Loucy (cell line): Measurements from ENCODE around the gene AADACL4.

Source experiments
- H2AFZ ChIP-seq: fragments of 200-600 bp; sonication (generic); 2 replicates; pipeline ENCODE4 v1.6.0; 2016; ENCODE audit warnings: antibody characterized with exemption, mild to moderate bottlenecking, low read length, moderate library complexity
- H3F3A ChIP-seq: fragments of 200-600 bp; 2 replicates; pipeline ENCODE4 v1.6.0; 2016; ENCODE audit warnings: antibody characterized with exemption, low read depth, mild to moderate bottlenecking
- H3K27me3 ChIP-seq: fragments of 200-600 bp; sonication (generic); 2 replicates; pipeline ENCODE4 v1.6.1; 2014; ENCODE audit warnings: low read length, mild to moderate bottlenecking; ENCODE audit not compliant: insufficient read depth, poor library complexity, severe bottlenecking
- H3K36me3 ChIP-seq: fragments of 200-600 bp; sonication (generic); 2 replicates; pipeline ENCODE4 v1.6.1; 2016; ENCODE audit warnings: low read length; ENCODE audit not compliant: insufficient read depth
- H3K4me1 ChIP-seq: fragments of 200-600 bp; sonication (generic); 2 replicates; pipeline ENCODE4 v1.5.1; 2014; ENCODE audit warnings: low read length, mild to moderate bottlenecking; ENCODE audit not compliant: insufficient read depth, poor library complexity, severe bottlenecking
- H3K4me2 ChIP-seq: fragments of 200-600 bp; sonication (generic); 2 replicates; pipeline ENCODE4 v1.6.0; 2014; ENCODE audit warnings: antibody characterized with exemption, low read length, low read depth, mild to moderate bottlenecking; ENCODE audit not compliant: poor library complexity, severe bottlenecking
- H3K4me3 ChIP-seq: fragments of 200-600 bp; sonication (generic); 2 replicates; pipeline ENCODE4 v1.5.1; 2014; ENCODE audit warnings: low read length, mild to moderate bottlenecking, mixed read lengths; ENCODE audit not compliant: poor library complexity, severe bottlenecking
- H3K79me2 ChIP-seq: fragments of 200-600 bp; sonication (generic); 2 replicates; pipeline ENCODE4 v1.6.1; 2014; ENCODE audit warnings: low read length; ENCODE audit not compliant: insufficient read depth
- H3K9ac ChIP-seq: fragments of 200-600 bp; sonication (generic); 2 replicates; pipeline ENCODE4 v1.6.0; 2014; ENCODE audit warnings: mild to moderate bottlenecking, low read depth, low read length, moderate library complexity; ENCODE audit not compliant: poor library complexity, severe bottlenecking
- H3K9me2 ChIP-seq: fragments of 200-600 bp; sonication (generic); replicated peaks from 2 replicates; pipeline ENCODE4 v1.6.1; 2016; ENCODE audit warnings: low read depth, low read length, mixed read lengths
- H3K9me3 ChIP-seq: fragments of 200-600 bp; sonication (generic); 2 replicates; pipeline ENCODE4 v1.6.1; 2014; ENCODE audit warnings: mild to moderate bottlenecking, antibody characterized with exemption, low read length, low read depth; ENCODE audit not compliant: insufficient read depth
- H4K20me1 ChIP-seq: fragments of 200-600 bp; sonication (generic); 2 replicates; pipeline ENCODE4 v1.6.0; 2014; ENCODE audit warnings: antibody characterized with exemption, low read length, mild to moderate bottlenecking; ENCODE audit not compliant: insufficient read depth, poor library complexity, severe bottlenecking
- CTCF ChIP-seq: fragments of 200-600 bp; sonication (generic); conservative IDR thresholded peaks from 2 replicates; pipeline ENCODE4 v1.5.1; 2014; ENCODE audit warnings: mild to moderate bottlenecking, antibody characterized with exemption, low read length
- EZH2phosphoT487 ChIP-seq: fragments of 200-600 bp; IDR thresholded peaks from 2 replicates; pipeline ENCODE4 v1.6.1; 2018; ENCODE audit warnings: antibody characterized with exemption, mild to moderate bottlenecking, moderate library complexity, borderline replicate concordance

Gene AADACL4

GRCh38 chr1:12634696-12635202 lies 9.1 kb upstream of the AADACL4 start:
- Histone ChIP-seq H3K4me1 (no peaks in the 10 kb centered on the region), H3K4me3 (no peak overlapping the region), H3F3A (no peaks in the 10 kb centered on the region), H3K27me3 (no peaks in the 10 kb centered on the region), H3K4me2 (no peak overlapping the region), H4K20me1 (no peaks in the 10 kb centered on the region), H3K9ac (no peak overlapping the region), H3K36me3 (no peaks in the 10 kb centered on the region), H3K79me2 (no peaks in the 10 kb centered on the region), H3K9me2 (no peaks in the 10 kb centered on the region), H3K9me3 (peaks cover 4% of the 10 kb centered on the region; the same call in 1 of the 2 replicates), H2AFZ (no peak overlapping the region)
- TF ChIP-seq CTCF (no peak), EZH2phosphoT487 (no peak)

DNA sequence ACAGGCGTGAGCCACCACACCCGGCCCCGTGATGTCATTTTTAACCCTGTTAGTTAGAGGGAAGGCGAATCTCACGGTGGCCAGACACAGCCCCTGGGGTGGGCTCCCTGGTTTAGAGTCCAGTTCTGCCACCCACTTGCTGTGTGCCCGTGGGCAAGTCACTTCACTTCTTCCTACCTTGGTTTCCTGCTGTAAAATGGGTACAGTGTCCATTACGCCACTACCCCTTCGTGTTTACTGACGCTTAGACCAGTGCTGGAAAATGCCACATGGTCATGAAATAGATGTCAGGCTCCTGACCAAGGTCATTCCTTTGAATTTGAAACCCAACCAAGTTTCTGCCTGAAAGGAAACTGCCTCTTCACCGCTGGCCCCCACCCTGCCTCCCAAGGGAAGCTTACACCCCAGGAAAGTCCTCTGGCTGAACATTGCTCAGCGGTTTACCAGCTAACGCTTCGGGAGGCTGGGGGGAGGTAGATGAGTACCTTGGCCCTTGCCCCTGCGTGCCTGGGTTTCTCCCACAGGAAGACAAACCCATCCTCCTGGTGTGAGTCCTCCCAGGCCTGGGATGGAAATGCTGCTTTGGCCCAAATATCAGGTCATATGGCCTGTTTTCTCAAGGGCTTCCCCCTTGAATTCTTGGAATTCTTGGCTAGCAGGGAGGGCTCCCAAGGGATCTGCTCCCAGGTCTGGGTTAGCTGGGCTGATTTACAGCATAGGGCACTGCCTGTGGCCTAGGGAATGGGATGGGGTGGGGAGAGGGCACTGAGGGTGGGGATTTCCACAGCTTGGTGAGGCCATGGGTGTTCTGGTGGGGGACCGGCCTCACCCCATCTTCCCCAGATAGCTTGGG lies 7.6 kb upstream of the AADACL4 start:
- no peaks in the 10 kb centered on the region for H3K27me3 ChIP-seq
- H3F3A ChIP-seq: no peaks in the 10 kb centered on the region
- TF ChIP-seq EZH2phosphoT487: no peak
- no peak for TF ChIP-seq CTCF
- no peak overlapping the region for H3K9ac ChIP-seq
- peaks cover 13% of the 10 kb centered on the region; the same call in 1 of the 2 replicates for H3K9me3 ChIP-seq
- no peak overlapping the region for H3K4me3 ChIP-seq
- H4K20me1 ChIP-seq: no peaks in the 10 kb centered on the region
- no peaks in the 10 kb centered on the region for H3K9me2 ChIP-seq
- H2AFZ ChIP-seq: no peak overlapping the region
- no peak overlapping the region for H3K4me2 ChIP-seq
- no peaks in the 10 kb centered on the region for H3K36me3 ChIP-seq
- H3K4me1 ChIP-seq: no peaks in the 10 kb centered on the region
- H3K79me2 ChIP-seq: no peaks in the 10 kb centered on the region

- no peaks in the 10 kb centered on the region for H3F3A ChIP-seq
- no peaks in the 10 kb centered on the region for H3K27me3 ChIP-seq
- TF ChIP-seq EZH2phosphoT487 (no peak), CTCF (no peak)
- H3K36me3 ChIP-seq: no peaks in the 10 kb centered on the region
- no peak overlapping the region for H3K4me2 ChIP-seq
- H3K9me2 ChIP-seq: no peaks in the 10 kb centered on the region
- H3K9me3 ChIP-seq: peaks cover 13% of the 10 kb centered on the region; the same call in 1 of the 2 replicates
- H3K9ac ChIP-seq: no peak overlapping the region
- no peaks in the 10 kb centered on the region for H3K79me2 ChIP-seq
- H3K4me3 ChIP-seq: no peak overlapping the region
- H2AFZ ChIP-seq: no peak overlapping the region
- H3K4me1 ChIP-seq: no peaks in the 10 kb centered on the region
- no peaks in the 10 kb centered on the region for H4K20me1 ChIP-seq
Measured at GRCh38 chr1:12637693-12638092, 6.2 kb upstream of the AADACL4 start.
